BLaER1 (cell line): ENCODE data around the gene ITFG2.

Source experiments
- H3K27ac ChIP-seq: shearing (Covaris generic); formaldehyde crosslinking; 2 replicates; pipeline ENCODE4 v1.8.1; 2022
- H3K27me3 ChIP-seq: shearing (Covaris generic); formaldehyde crosslinking; 2 replicates; pipeline ENCODE4 v1.8.1; 2022
- H3K36me3 ChIP-seq: shearing (Covaris generic); formaldehyde crosslinking; 2 replicates; pipeline ENCODE4 v1.8.1; 2022
- H3K4me1 ChIP-seq: shearing (Covaris generic); formaldehyde crosslinking; 2 replicates; pipeline ENCODE4 v1.8.1; 2022
- H3K4me2 ChIP-seq: shearing (Covaris generic); formaldehyde crosslinking; 2 replicates; pipeline ENCODE4 v1.8.1; 2022
- H3K4me3 ChIP-seq: shearing (Covaris generic); formaldehyde crosslinking; 2 replicates; pipeline ENCODE4 v1.8.1; 2022
- H3K9ac ChIP-seq: shearing (Covaris generic); formaldehyde crosslinking; 2 replicates; pipeline ENCODE4 v1.8.1; 2022
- H3K9me3 ChIP-seq: shearing (Covaris generic); formaldehyde crosslinking; 2 replicates; pipeline ENCODE4 v1.8.1; 2022
- H4K20me1 ChIP-seq: shearing (Covaris generic); formaldehyde crosslinking; 2 replicates; pipeline ENCODE4 v1.8.1; 2022
- Cebpa-rat ChIP-seq: shearing (Covaris generic); IDR thresholded peaks from 2 replicates; pipeline ENCODE4 v1.8.1; 2022

The ITFG2 gene

GRCh38 chr12:2826721-2827515 lies 14.4 kb downstream of the ITFG2 start:
- H3K9me3 ChIP-seq, result no peaks in the 10 kb centered on the region
- no peaks in the 10 kb centered on the region; the same call in 1 of the 2 replicates for H3K27me3 ChIP-seq
- no peak overlapping the region for H3K27ac ChIP-seq
- no peaks in the 10 kb centered on the region; the same call in 1 of the 2 replicates for H4K20me1 ChIP-seq
- no peaks in the 10 kb centered on the region for H3K4me1 ChIP-seq
- no peak for TF ChIP-seq Cebpa-rat
- no peak overlapping the region for H3K4me3 ChIP-seq
- H3K36me3 ChIP-seq, result peaks cover 95% of the 10 kb centered on the region
- no peak overlapping the region for H3K4me2 ChIP-seq
- H3K9ac ChIP-seq, result no peak overlapping the region

GRCh38 chr12:2829275-2829674 lies 16.8 kb downstream of the ITFG2 start:
- Histone ChIP-seq H3K27ac (no peak overlapping the region), H3K4me2 (no peak overlapping the region), H3K4me1 (no peaks in the 10 kb centered on the region), H4K20me1 (no peaks in the 10 kb centered on the region), H3K36me3 (peaks cover 74% of the 10 kb centered on the region), H3K4me3 (no peak overlapping the region), H3K9ac (no peak overlapping the region), H3K9me3 (no peaks in the 10 kb centered on the region), H3K27me3 (no peaks in the 10 kb centered on the region; the same call in 1 of the 2 replicates)
- no peak for TF ChIP-seq Cebpa-rat

- no peak overlapping the region for H3K4me2 ChIP-seq
- TF ChIP-seq Cebpa-rat, result no peak
- H3K4me1 ChIP-seq, result no peaks in the 10 kb centered on the region
- no peaks in the 10 kb centered on the region for H3K9me3 ChIP-seq
- H4K20me1 ChIP-seq, result no peaks in the 10 kb centered on the region
- peaks cover 46% of the 10 kb centered on the region for H3K36me3 ChIP-seq
- no peak overlapping the region for H3K4me3 ChIP-seq
- H3K9ac ChIP-seq, result no peak overlapping the region
- no peaks in the 10 kb centered on the region; the same call in 1 of the 2 replicates for H3K27me3 ChIP-seq
- no peak overlapping the region for H3K27ac ChIP-seq
These were observed 20.2 kb downstream of the ITFG2 start for GRCh38 chr12:2832550-2833127.

DNA sequence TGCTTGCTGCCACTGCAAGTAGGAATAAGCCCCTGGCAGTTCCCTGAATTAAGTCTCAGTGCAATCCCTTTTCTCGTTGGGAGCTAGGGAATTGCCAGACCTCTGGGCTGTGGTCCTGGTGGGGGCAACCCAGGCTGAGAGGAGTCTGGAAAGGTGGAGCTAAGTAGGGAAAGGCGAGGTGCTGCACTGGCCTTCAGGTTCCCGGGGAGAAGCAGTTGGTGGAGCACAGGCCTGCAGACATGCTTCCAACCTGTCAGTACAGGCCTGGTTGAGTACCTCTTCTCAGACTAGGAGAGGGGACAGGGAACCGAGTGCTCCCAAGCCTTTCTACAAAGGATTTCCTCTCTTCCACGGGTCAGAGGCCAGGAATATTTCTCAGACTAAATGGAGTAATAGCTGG lies 20.9 kb downstream of the ITFG2 start:
- Histone ChIP-seq H3K9me3 (no peaks in the 10 kb centered on the region), H3K4me2 (no peak overlapping the region), H3K9ac (no peak overlapping the region), H4K20me1 (no peaks in the 10 kb centered on the region), H3K4me3 (no peak overlapping the region), H3K4me1 (no peaks in the 10 kb centered on the region), H3K27ac (no peak overlapping the region), H3K36me3 (peaks cover 39% of the 10 kb centered on the region), H3K27me3 (no peaks in the 10 kb centered on the region)
- TF ChIP-seq Cebpa-rat, result no peak

- no peaks in the 10 kb centered on the region for H3K27me3 ChIP-seq
- H3K4me1 ChIP-seq, result no peaks in the 10 kb centered on the region
- H3K36me3 ChIP-seq, result peaks cover 35% of the 10 kb centered on the region
- no peak overlapping the region for H3K4me2 ChIP-seq
- H4K20me1 ChIP-seq, result no peaks in the 10 kb centered on the region
- no peak for TF ChIP-seq Cebpa-rat
- no peak overlapping the region for H3K4me3 ChIP-seq
- no peaks in the 10 kb centered on the region for H3K9me3 ChIP-seq
- no peak overlapping the region for H3K9ac ChIP-seq
- no peak overlapping the region for H3K27ac ChIP-seq
These were observed 21.3 kb downstream of the ITFG2 start for GRCh38 chr12:2833810-2834209.

DNA sequence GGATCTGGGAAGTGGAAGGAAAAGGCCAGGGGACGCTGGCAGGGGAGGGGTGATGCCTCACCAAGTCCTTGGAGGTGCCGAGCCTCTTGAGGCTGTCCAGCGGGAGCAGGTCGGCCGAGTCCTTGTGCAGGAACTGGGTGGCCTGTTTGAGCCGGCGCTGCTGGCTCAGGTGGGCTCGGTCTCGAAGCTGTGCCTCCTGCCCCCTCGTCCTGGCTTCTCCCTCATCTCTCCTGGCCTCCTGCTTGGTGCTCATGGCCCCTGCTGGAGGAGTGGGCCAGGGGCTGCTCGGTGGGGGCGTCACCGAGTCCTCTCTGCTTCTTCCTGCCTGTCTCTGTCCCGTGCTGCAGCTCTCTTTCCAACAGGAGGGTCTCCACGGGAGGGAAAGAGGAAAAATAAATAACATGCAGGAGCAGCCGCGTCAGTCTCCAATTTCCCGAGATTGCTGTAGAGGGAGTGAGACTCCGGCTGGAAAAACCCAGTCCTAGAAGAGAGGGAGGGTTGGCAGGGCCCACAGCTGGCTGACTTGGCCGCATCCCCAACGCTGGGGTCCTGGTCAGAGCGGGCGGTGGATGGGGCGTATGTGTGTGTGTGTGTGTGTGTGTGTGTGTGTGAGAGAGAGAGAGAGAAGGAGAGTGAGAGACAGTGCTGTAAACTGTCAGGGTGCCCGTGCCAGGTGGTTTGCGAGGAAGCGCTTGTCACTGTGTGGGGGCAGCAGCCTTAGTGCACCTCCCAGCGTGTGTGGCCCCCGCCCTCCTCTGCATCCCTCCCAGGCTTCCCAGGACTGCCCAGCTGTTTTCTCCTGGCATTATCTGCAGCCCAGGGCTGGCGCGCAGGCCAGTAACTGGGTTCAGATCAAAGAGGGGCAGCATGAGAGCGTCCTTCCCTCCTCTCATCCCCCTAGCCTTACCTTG lies 22.4 kb downstream of the ITFG2 start, which contains the start of gene NRIP2:
Gene NRIP2 (minus strand): TSS at position 455 of the 911 bp plus-strand sequence. CDS start 52 bp downstream, at position 403.
- TF ChIP-seq Cebpa-rat, result no peak
- Histone ChIP-seq H3K36me3 (peaks cover 24% of the 10 kb centered on the region), H3K9ac (no peak within 1 kb of the TSS), H3K4me2 (no peak within 1 kb of the TSS), H3K27me3 (no peaks in the 10 kb centered on the region), H3K4me3 (no peak within 1 kb of the TSS), H3K4me1 (no peaks in the 10 kb centered on the region), H3K9me3 (no peaks in the 10 kb centered on the region), H4K20me1 (no peaks in the 10 kb centered on the region), H3K27ac (no peak within 1 kb of the TSS)

GRCh38 chr12:2835691-2836403 lies 23.4 kb downstream of the ITFG2 start:
- H3K4me3 ChIP-seq, result no peak overlapping the region
- H3K4me2 ChIP-seq, result no peak overlapping the region
- TF ChIP-seq Cebpa-rat, result no peak
- H3K36me3 ChIP-seq, result peaks cover 16% of the 10 kb centered on the region; the same call in 1 of the 2 replicates
- H3K9ac ChIP-seq, result no peak overlapping the region
- H4K20me1 ChIP-seq, result no peaks in the 10 kb centered on the region
- no peak overlapping the region for H3K27ac ChIP-seq
- no peaks in the 10 kb centered on the region for H3K4me1 ChIP-seq
- H3K27me3 ChIP-seq, result no peaks in the 10 kb centered on the region
- no peaks in the 10 kb centered on the region for H3K9me3 ChIP-seq

DNA sequence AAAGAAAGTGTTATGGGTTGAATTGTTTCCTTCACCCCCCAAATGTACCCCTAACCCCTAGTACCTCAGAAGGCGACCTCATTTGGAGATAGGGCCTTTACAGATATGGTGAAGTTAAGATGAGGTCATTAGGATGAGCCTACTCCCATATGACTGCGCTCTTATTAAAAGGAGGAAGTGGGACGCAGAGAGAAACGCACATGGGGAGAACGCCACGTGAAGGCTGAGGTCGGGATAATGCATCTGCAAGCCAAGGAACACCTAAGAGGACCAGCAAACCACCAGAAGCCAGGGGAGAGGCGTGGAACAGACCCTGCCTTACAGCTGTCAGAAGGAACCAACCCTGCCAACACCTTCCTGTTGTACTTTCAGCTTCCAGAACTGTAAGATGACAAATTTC lies 24.1 kb downstream of the ITFG2 start:
- no peak overlapping the region for H3K4me2 ChIP-seq
- no peak overlapping the region for H3K9ac ChIP-seq
- TF ChIP-seq Cebpa-rat, result no peak
- no peaks in the 10 kb centered on the region for H3K9me3 ChIP-seq
- H3K4me1 ChIP-seq, result no peaks in the 10 kb centered on the region
- H3K36me3 ChIP-seq, result peaks cover 18% of the 10 kb centered on the region; the same call in 1 of the 2 replicates
- no peak overlapping the region for H3K4me3 ChIP-seq
- no peaks in the 10 kb centered on the region for H4K20me1 ChIP-seq
- no peak overlapping the region for H3K27ac ChIP-seq
- no peaks in the 10 kb centered on the region for H3K27me3 ChIP-seq

DNA sequence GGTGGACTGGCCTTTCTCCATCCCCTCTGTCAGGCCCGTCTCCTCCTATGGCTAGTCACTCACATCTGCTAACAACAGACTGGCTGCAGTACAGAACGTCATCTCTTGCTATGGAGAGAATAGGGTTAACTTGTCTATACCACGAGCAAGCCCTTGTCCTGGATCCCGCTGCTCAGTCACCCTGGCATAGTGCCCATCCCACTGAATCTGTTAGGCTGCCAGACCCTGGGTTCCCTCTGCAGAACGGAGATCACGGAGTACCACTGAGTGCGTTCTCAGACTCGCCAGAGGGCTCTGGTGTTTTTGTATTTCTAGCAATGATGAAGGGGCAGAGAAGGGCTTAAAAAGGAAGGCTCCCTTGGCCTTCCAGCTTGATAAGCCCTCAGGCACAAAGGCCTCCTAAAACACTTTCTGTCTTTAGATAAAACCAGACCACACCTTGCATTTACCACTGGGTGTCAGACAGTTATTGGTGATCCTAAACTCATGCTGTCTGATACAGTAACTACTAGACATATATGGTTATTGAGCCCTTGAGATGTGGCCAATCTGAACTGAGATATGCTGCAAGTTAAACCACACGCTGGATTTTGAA lies 28.7 kb downstream of the ITFG2 start:
- Histone ChIP-seq H3K36me3 (peaks cover 18% of the 10 kb centered on the region), H3K4me2 (no peak overlapping the region), H3K9me3 (no peaks in the 10 kb centered on the region), H3K4me3 (no peak overlapping the region), H3K4me1 (0 out of 2 replicates have a peak, but pooled peaks cover 4% of the 10 kb centered on the region), H3K27me3 (no peaks in the 10 kb centered on the region), H3K9ac (no peak overlapping the region), H4K20me1 (no peaks in the 10 kb centered on the region), H3K27ac (no peak overlapping the region)
- TF ChIP-seq Cebpa-rat, result no peak
